ENCODE results near the gene DNAH2.
"Not testable (repeated sequence)": the region's sequence is repeated elsewhere in the genome, so short reads cannot be mapped to it uniquely, and the experiment has no call there.

DNAH2 gene

GRCh38 chr17:7853691-7854038 lies 136.1 kb downstream of the DNAH2 start:
- no peak for DNase-seq

DNA sequence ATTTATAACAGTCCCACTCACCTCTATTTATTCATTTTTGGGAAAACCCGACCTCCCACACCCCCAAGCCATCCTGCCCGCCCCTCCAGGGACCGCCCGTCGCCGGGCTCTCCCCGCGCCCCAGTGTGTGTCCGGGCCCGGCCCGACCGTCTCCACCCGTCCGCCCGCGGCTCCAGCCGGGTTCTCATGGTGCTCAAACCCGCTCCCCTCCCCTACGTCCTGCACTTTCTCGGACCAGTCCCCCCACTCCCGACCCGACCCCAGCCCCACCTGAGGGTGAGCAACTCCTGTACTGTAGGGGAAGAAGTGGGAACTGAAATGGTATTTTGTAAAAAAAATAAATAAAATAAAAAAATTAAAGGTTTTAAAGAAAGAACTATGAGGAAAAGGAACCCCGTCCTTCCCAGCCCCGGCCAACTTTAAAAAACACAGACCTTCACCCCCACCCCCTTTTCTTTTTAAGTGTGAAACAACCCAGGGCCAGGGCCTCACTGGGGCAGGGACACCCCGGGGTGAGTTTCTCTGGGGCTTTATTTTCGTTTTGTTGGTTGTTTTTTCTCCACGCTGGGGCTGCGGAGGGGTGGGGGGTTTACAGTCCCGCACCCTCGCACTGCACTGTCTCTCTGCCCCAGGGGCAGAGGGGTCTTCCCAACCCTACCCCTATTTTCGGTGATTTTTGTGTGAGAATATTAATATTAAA lies 136.7 kb downstream of the DNAH2 start:
- DNase-seq: no peak

DNA sequence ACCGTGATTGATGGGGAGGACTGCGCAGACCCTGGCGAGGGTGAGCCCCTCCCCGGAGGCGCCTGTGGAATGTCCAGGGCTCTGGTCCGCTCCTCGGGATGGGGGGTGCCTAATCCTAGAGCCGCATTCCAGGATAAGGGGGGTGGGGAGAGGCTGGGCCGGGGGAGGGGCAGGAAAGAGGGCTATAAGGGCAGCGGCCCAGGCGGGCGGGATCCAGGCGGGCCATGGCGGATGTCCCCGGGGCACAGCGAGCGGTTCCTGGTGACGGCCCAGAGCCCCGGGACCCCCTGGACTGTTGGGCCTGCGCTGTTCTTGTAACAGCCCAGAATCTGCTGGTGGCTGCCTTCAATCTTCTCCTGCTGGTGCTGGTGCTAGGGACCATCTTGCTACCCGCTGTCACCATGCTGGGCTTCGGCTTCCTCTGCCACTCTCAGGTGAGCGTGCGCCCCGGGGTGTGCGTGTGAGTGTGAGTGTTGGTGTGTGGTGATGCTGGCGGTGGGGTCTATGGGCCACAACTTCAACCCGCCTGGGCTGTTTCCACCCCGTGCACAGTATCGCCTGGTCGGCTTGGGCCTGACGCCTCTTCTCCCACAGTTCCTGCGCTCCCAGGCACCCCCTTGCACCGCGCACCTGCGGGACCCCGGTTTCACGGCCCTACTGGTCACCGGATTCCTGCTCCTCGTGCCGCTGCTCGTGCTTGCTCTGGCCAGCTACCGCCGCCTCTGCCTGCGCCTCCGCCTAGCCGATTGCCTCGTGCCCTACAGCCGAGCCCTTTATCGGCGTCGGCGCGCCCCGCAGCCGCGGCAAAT lies 137.5 kb downstream of the DNAH2 start, which contains the start of gene TMEM88:
Gene TMEM88 (plus strand): TSS at position 216 of the 809 bp plus-strand sequence. CDS start 9 bp downstream, at position 225.
- DNase-seq: no peak

DNA sequence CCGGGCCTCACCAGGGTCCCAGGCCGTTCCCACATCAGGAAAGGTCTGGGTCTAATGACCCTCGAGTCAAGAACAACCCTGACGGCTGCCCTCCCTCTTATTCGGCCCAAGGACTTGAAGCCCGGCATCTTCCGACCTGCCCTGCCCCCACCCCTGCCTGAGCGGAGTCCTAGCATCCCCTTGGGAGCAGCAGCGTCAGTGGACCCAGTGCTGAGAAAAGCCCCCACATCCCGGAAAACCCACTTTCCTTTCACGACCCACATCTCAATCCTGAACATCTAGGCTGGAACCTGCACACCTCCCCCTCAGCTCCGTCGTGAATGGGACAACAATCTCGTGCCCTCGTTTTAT lies 138.1 kb downstream of the DNAH2 start:
- DNase-seq: no peak

DNA sequence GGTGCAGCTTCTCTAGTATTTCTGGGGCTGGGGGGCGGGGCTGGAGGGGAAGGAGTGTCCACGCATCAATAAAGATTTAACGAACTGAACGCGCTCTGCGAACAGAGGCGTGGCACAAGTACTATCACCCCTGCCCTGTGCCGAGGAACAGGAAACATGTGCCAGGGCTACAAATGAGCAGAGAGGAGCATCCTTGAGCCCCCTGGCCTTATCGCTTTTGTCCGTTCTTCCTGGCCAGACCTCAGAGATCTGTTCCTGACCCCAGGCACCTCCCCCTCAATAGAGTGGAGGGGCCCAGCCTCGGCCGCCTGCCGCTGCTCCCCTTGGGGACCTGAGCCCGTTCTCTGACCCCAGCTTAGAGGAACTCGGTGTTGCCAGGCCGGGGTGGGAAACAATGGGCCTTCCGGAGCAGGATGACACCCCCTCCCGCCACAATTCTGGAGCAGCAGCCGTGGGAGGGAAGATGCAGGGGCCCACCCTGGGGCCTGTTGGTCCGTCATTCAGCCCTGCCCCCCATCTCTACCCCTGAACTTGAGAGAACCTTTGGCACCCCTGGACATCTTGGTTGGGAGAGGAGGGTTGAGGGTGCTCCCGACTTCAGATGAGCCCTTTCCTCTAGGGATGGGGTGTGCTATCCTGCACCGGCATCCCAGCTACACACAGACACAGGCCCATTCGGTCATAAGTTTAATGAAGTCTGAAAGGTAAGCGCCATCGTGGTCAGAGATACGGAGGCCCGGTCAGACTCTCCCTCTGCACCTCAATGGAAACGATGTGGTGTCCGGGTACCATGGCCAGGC lies 138.7 kb downstream of the DNAH2 start:
- peak; percentile 95 for DNase-seq

DNA sequence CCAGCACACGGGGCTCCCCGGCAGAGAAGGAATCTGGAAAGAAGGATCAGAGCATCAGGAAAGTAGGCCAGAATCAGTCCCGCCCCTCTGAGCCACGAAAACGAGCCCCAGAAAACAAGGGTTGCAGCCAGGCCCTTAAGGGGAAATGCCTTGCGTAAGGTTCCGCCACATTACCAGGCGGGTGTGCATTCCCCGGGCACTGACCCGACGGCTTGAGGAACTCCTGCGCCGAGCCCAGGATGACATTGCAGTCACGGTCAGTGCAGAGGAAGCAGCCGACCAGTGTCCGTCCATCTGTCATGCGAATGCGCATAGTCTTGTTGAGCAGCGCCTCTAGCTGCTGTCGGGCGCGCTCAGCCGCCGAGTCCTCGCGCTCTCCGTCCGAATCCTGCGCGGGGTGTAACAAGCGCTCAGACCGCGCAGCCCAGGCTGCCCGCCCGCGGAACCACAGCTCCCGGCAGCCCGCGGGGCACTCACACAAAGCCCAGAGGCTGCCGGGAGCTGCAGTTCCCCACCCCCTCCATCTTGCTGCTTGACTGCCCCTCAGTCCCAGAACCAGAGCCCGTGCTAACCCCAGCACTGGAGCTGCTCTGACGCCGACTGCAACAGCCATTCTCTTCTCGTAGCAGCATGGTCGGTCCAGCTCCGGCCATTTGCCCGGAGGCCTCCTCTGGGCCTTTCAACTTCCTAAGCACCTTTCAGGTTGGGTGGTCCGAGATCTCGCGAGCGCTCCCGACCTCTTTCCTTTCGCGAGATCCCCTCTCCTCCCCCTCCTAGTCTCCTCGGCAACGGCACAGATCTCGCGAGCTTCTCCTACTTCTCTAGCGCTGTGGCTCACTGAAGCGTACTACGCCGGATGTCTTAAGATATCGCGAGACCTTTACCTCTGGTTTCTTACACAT lies 139.5 kb downstream of the DNAH2 start, which contains the start of gene NAA38:
Gene NAA38 (minus strand): TSS at position 749 of the 902 bp plus-strand sequence. CDS start 96 bp downstream, at position 653.
- peak; percentile 100 for DNase-seq

- peak; percentile 98 for DNase-seq
These were observed 140.4 kb downstream of the DNAH2 start, which contains the start of gene CYB5D1 for GRCh38 chr17:7857713-7858521. Gene CYB5D1, plus strand, starts transcription at chr17:7858003. Its CDS starts 132 bp downstream, at chr17:7858135.

DNA sequence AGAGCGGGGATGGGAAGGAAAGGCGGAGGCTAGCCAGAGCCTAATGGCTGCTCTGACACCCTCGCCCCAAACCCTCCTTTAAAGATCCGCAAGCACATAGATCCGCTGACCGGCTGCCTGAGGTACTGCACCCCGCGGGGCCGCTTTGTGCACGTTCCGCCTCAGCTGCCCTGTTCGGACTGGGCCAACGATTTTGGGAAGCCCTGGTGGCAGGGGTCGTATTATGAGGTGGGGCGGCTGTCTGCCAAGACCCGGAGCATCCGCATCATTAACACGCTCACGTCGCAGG lies 140.9 kb downstream of the DNAH2 start:
- peak; percentile 76 for DNase-seq

GRCh38 chr17:7859028-7859427 lies 141.5 kb downstream of the DNAH2 start:
- no peak for DNase-seq

- peak; percentile 72 for DNase-seq
These were observed 145.3 kb downstream of the DNAH2 start for GRCh38 chr17:7862692-7863437.

- DNase-seq: not testable (repeated sequence)
These were observed 146.8 kb downstream of the DNAH2 start for GRCh38 chr17:7864384-7864783.

- no peak for DNase-seq
These were observed 147.6 kb downstream of the DNAH2 start for GRCh38 chr17:7864995-7865650.

- peak; percentile 60 for DNase-seq
These were observed 150.4 kb downstream of the DNAH2 start for GRCh38 chr17:7867881-7868329.

DNA sequence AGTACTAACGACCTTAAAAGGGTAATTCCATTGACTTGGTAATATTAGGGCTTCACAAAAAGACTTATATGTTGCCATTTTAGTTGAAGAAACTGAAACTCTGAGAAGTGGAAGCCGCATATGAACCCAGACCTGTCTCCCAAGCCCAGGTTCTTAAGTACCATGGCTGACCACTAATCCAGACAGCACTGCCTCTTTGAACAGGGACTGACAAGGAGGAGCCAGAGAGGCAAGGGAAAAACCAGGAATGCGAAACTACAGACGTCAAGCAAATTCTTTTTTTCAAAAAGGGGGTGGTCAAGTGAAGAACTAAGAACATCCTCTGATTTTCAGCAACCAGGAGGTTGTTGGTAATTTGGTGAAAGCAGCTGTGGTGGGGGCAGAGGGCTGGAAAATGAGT lies 155.5 kb downstream of the DNAH2 start:
- DNase-seq: no peak

GRCh38 chr17:7875804-7876370 lies 158.3 kb downstream of the DNAH2 start:
- DNase-seq: no peak

- no peak for DNase-seq
These were observed 160.7 kb downstream of the DNAH2 start for GRCh38 chr17:7878234-7878633.

DNA sequence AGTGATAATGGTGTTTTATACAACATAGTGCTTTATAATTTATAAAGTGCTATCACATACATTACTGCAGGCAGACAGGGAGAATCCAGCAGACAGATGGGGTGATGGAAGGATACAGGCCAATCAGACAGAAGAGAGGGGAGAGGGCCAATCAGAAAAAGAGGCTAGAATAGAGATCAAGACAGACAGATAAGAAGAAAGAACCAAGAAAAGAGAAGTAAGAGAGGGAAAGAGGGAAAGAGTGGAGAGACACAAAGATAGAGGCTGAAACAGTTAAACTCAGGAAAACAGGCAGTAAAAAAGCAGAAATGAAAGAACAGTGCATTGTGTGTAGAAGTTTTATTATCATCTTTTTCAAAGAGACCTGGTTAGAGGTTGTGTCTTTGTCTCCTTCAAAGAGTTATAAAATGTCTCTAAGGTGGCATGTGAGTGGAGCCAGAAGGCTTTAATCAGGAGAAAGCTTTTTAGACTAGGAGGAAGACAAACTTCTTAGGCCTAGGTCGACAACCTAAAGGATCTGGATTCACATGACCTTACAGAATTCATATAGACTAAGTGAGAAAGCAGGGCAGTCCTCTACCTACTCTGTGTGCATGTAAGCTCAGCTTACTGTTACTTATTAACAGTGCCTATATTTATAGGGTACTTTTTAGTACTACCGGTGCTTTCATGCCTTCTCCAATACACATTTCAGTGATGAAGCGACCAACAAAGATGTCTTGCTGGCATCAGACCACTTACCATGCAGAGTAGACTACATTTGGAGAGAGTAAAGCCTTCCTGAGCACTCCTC lies 162.7 kb downstream of the DNAH2 start:
- DNase-seq: peak; percentile 44

DNA sequence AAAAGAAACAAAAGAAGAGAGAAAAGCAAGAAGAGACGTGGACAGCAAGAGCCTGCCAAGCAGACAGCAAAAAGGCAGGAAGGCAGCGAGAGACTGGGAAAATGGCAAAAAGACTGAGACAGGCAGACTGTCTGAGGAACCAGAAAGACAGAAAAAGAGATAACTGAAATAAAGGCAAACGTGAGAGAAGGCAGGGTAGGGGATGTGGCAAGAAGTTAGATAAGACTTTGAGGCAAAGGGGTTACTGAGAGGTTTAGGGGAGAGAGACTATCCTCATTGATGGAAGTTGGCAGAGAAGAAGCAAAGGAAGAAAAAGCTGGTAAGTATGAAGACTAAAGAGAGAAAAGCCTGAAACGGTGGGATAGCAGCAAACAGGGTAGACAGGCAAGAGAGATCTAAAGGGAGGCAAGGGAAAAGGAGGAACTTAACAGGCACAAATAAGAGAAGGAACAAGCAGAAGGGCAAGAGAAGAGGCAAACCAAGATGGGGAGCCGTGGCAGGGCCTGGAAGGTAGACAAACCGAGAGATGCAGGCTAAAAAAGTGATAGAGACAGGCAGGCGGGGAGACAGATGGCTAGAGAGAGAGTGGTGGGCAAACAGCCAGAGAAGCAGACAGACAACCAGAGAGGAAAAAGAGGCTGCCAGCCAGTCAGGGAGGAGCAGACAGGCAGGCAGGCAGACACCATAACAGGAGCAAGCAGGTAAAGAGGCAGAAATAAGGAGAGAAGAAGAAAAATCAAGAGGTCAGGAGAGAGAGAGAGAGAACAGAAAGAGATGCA lies 163.9 kb downstream of the DNAH2 start:
- DNase-seq: peak; percentile 69
